HEK293 (cell line): ENCODE results near the gene RFPL2.

Source experiments
- CTCF ChIA-PET: fragments of 350-600 bp; formaldehyde crosslinking; extraction: SDS; loops from one replicate; lab custom pipeline; 2021; ENCODE audit warnings: antibody characterized with exemption; lab: Yijun Ruan, JAX
- POLR2A ChIA-PET: fragments of 300-600 bp; formaldehyde crosslinking; extraction: SDS; loops from one replicate; lab custom pipeline; 2020; ENCODE audit warnings: antibody characterized with exemption, inconsistent platforms; lab: Yijun Ruan, JAX
- H3K27ac ChIP-seq: fragments of 200-500 bp; sonication (Bioruptor generic); 2 replicates; pipeline ENCODE4 v1.5.1; 2014; ENCODE audit warnings: low read depth, low read length, control low read depth, inconsistent platforms; ENCODE audit errors: extremely low read depth
- H3K36me3 ChIP-seq, 2 experiments: fragments of 200-500 bp in 1 of 2; sonication (Bioruptor generic) in 1 of 2; 1 replicate in 1 of 2; 2 replicates in 1 of 2; pipeline ENCODE4 v1.5.1; 2014 to 2017; ENCODE audit warnings: inconsistent platforms in 2 of 2, low read length in 2 of 2; ENCODE audit not compliant: control insufficient read depth in 2 of 2, insufficient read depth in 1 of 2
- H3K4me1 ChIP-seq: fragments of 200-500 bp; sonication (Bioruptor generic); 2 replicates; pipeline ENCODE4 v1.5.1; 2014; ENCODE audit warnings: mild to moderate bottlenecking, low read length, inconsistent platforms; ENCODE audit not compliant: control insufficient read depth, insufficient read depth
- H3K4me3 ChIP-seq: 2 replicates; pipeline ENCODE4 v1.5.1; 2011; ENCODE audit warnings: low read depth, mild to moderate bottlenecking, control low read depth, low read length, moderate library complexity
- H3K9me3 ChIP-seq: fragments of 200-500 bp; sonication (Bioruptor generic); 2 replicates; pipeline ENCODE4 v1.5.1; 2014; ENCODE audit warnings: low read depth, low read length, inconsistent platforms; ENCODE audit not compliant: control insufficient read depth, insufficient read depth
- KLF1 ChIP-seq: fragments of 450-650 bp; formaldehyde crosslinking; IDR thresholded peaks from 2 replicates; pipeline ENCODE4 v1.5.1; 2016; ENCODE audit warnings: missing biosample characterization, missing genetic modification characterization
- MEIS1 ChIP-seq: sonication (generic); formaldehyde crosslinking; IDR thresholded peaks from 2 replicates; pipeline ENCODE4 v1.8.1; 2022; ENCODE audit warnings: missing genetic modification reagents, mild to moderate bottlenecking, borderline replicate concordance
- OSR2 ChIP-seq: fragments of 450-650 bp; formaldehyde crosslinking; IDR thresholded peaks from 2 replicates; pipeline ENCODE4 v1.5.1; 2016; ENCODE audit warnings: missing biosample characterization, missing genetic modification characterization
- TRIM28 ChIP-seq: IDR thresholded peaks from 2 replicates; pipeline ENCODE4 v1.6.1; 2011; ENCODE audit warnings: low read length, control low read depth, borderline replicate concordance
- ZBTB7A ChIP-seq: fragments of 450-650 bp; formaldehyde crosslinking; IDR thresholded peaks from 2 replicates; pipeline ENCODE4 v1.5.1; 2016; ENCODE audit warnings: low read depth, missing biosample characterization, missing genetic modification characterization
- ZFHX2 ChIP-seq: fragments of 450-650 bp; formaldehyde crosslinking; conservative IDR thresholded peaks from 2 replicates; pipeline ENCODE4 v1.5.1; 2016; ENCODE audit warnings: missing biosample characterization, missing genetic modification characterization
- ZNF10 ChIP-seq: fragments of 450-650 bp; formaldehyde crosslinking; IDR thresholded peaks from 2 replicates; pipeline ENCODE4 v1.5.1; 2017; ENCODE audit warnings: missing biosample characterization, missing genetic modification characterization
- ZNF133 ChIP-seq: fragments of 450-650 bp; formaldehyde crosslinking; IDR thresholded peaks from 2 replicates; pipeline ENCODE4 v1.5.1; 2016; ENCODE audit warnings: missing biosample characterization, missing genetic modification characterization
- ZNF140 ChIP-seq: fragments of 450-650 bp; formaldehyde crosslinking; IDR thresholded peaks from 2 replicates; pipeline ENCODE4 v1.5.1; 2016; ENCODE audit warnings: missing biosample characterization, missing genetic modification characterization
- ZNF169 ChIP-seq: fragments of 450-650 bp; formaldehyde crosslinking; IDR thresholded peaks from 2 replicates; pipeline ENCODE4 v1.5.1; 2016; ENCODE audit warnings: missing biosample characterization, missing genetic modification characterization
- ZNF175 ChIP-seq: fragments of 450-650 bp; formaldehyde crosslinking; IDR thresholded peaks from 2 replicates; pipeline ENCODE4 v1.5.1; 2016; ENCODE audit warnings: missing biosample characterization, missing genetic modification characterization
- ZNF239 ChIP-seq: fragments of 450-650 bp; formaldehyde crosslinking; IDR thresholded peaks from 2 replicates; pipeline ENCODE4 v1.5.1; 2016; ENCODE audit warnings: missing biosample characterization, missing genetic modification characterization
- ZNF354C ChIP-seq: fragments of 450-650 bp; formaldehyde crosslinking; IDR thresholded peaks from 2 replicates; pipeline ENCODE4 v1.5.1; 2016; ENCODE audit warnings: missing biosample characterization, missing genetic modification characterization, low read depth, borderline replicate concordance
- ZNF555 ChIP-seq: fragments of 450-650 bp; formaldehyde crosslinking; conservative IDR thresholded peaks from 2 replicates; pipeline ENCODE4 v1.5.1; 2017; ENCODE audit warnings: missing biosample characterization, mild to moderate bottlenecking, missing genetic modification characterization, inconsistent platforms
- ZNF558 ChIP-seq: fragments of 450-650 bp; formaldehyde crosslinking; IDR thresholded peaks from 2 replicates; pipeline ENCODE4 v1.5.1; 2016; ENCODE audit warnings: missing biosample characterization, missing genetic modification characterization
- ZNF585B ChIP-seq: fragments of 450-650 bp; formaldehyde crosslinking; IDR thresholded peaks from 2 replicates; pipeline ENCODE4 v1.5.1; 2016; ENCODE audit warnings: missing biosample characterization, missing genetic modification characterization
- ZNF629 ChIP-seq: fragments of 450-650 bp; formaldehyde crosslinking; IDR thresholded peaks from 2 replicates; pipeline ENCODE4 v1.5.1; 2017; ENCODE audit warnings: missing biosample characterization, missing genetic modification characterization
- ZNF664 ChIP-seq: fragments of 450-650 bp; formaldehyde crosslinking; IDR thresholded peaks from 2 replicates; pipeline ENCODE4 v1.5.1; 2016; ENCODE audit warnings: missing biosample characterization, missing genetic modification characterization
- ZNF670 ChIP-seq: fragments of 450-650 bp; formaldehyde crosslinking; IDR thresholded peaks from 2 replicates; pipeline ENCODE4 v1.5.1; 2016; ENCODE audit warnings: missing biosample characterization, missing genetic modification characterization, low read depth
- ZNF701 ChIP-seq: fragments of 450-650 bp; formaldehyde crosslinking; IDR thresholded peaks from 2 replicates; pipeline ENCODE4 v1.5.1; 2016; ENCODE audit warnings: missing biosample characterization, missing genetic modification characterization
- ZNF830 ChIP-seq: fragments of 450-650 bp; IDR thresholded peaks from 2 replicates; pipeline ENCODE4 v1.5.0; 2018; ENCODE audit warnings: missing biosample characterization, missing genetic modification characterization, low read depth, mild to moderate bottlenecking, moderate library complexity
- ZNF837 ChIP-seq: fragments of 450-650 bp; formaldehyde crosslinking; IDR thresholded peaks from 2 replicates; pipeline ENCODE4 v1.5.1; 2016; ENCODE audit warnings: missing biosample characterization, missing genetic modification characterization
- TF ChIP-seq, protein P1 (sequence below): fragments of 450-650 bp; formaldehyde crosslinking; IDR thresholded peaks from 2 replicates; pipeline ENCODE4 v1.5.1; 2017; ENCODE audit warnings: missing biosample characterization, missing genetic modification characterization
- TF ChIP-seq, protein P2 (sequence below): fragments of 450-650 bp; formaldehyde crosslinking; conservative IDR thresholded peaks from 2 replicates; pipeline ENCODE4 v1.5.1; 2016; ENCODE audit warnings: low read depth, missing biosample characterization, missing genetic modification characterization
- TF ChIP-seq, protein P3 (sequence below): fragments of 450-650 bp; IDR thresholded peaks from 2 replicates; pipeline ENCODE4 v1.5.1; 2018; ENCODE audit warnings: missing biosample characterization, mild to moderate bottlenecking, missing genetic modification characterization
- TF ChIP-seq, protein P4 (sequence below): fragments of 450-650 bp; formaldehyde crosslinking; IDR thresholded peaks from 2 replicates; pipeline ENCODE4 v1.5.1; 2016; ENCODE audit warnings: missing biosample characterization, missing genetic modification characterization
- TF ChIP-seq, protein P5 (sequence below): fragments of 450-650 bp; formaldehyde crosslinking; IDR thresholded peaks from 2 replicates; pipeline ENCODE4 v1.5.1; 2016; ENCODE audit warnings: missing biosample characterization, missing genetic modification characterization

Gene RFPL2

DNA sequence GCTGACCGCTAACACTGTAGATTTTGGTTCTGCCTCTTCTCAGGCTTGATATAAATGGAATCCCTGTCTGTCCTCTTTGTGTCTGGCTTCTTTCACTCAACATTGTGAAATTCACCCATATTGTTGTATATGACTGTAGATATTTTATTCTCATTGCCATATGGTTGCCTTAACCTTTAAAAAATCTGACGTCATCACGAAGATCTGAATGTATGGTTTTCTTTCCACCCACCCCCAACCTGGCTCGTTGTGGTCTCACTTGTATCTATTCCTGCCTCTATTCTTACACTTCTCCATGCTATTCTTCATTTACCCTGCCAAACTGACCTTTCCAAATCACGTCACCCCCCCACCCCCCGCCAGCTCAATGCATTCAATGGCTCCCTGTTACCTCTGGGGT lies 23.8 kb downstream of the RFPL2 start:
- ChIA-PET POLR2A (no interaction called here), CTCF (no interaction called here)
- Histone ChIP-seq H3K36me3 (no peaks in the 10 kb centered on the region), H3K4me1 (no peaks in the 10 kb centered on the region), H3K4me3 (no peak overlapping the region), H3K9me3 (no peaks in the 10 kb centered on the region), H3K27ac (no peak overlapping the region)
- TF ChIP-seq ZBTB7A (tag by site-specific recombination) (no peak), ZNF830 (tag by site-specific recombination) (no peak), ZFHX2 (no peak), ZNF585B (tag by site-specific recombination) (no peak), ZNF169 (tag by site-specific recombination) (no peak), ZNF629 (no peak), ZNF837 (tag by site-specific recombination) (no peak), ZNF555 (tag by site-specific recombination) (no peak), ZNF354C (tag by site-specific recombination) (no peak), MEIS1 (CRISPR knock-in tag) (no peak), ZNF701 (tag by site-specific recombination) (no peak), ZNF10 (no peak), ZNF670 (no peak), KLF1 (tag by site-specific recombination) (no peak), ZNF175 (tag by site-specific recombination) (no peak), ZNF239 (tag by site-specific recombination) (no peak), ZNF558 (tag by site-specific recombination) (no peak), OSR2 (no peak)
- TF ChIP-seq, protein P1, sequence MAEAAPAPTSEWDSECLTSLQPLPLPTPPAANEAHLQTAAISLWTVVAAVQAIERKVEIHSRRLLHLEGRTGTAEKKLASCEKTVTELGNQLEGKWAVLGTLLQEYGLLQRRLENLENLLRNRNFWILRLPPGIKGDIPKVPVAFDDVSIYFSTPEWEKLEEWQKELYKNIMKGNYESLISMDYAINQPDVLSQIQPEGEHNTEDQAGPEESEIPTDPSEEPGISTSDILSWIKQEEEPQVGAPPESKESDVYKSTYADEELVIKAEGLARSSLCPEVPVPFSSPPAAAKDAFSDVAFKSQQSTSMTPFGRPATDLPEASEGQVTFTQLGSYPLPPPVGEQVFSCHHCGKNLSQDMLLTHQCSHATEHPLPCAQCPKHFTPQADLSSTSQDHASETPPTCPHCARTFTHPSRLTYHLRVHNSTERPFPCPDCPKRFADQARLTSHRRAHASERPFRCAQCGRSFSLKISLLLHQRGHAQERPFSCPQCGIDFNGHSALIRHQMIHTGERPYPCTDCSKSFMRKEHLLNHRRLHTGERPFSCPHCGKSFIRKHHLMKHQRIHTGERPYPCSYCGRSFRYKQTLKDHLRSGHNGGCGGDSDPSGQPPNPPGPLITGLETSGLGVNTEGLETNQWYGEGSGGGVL: no peak
- TF ChIP-seq, protein P2, sequence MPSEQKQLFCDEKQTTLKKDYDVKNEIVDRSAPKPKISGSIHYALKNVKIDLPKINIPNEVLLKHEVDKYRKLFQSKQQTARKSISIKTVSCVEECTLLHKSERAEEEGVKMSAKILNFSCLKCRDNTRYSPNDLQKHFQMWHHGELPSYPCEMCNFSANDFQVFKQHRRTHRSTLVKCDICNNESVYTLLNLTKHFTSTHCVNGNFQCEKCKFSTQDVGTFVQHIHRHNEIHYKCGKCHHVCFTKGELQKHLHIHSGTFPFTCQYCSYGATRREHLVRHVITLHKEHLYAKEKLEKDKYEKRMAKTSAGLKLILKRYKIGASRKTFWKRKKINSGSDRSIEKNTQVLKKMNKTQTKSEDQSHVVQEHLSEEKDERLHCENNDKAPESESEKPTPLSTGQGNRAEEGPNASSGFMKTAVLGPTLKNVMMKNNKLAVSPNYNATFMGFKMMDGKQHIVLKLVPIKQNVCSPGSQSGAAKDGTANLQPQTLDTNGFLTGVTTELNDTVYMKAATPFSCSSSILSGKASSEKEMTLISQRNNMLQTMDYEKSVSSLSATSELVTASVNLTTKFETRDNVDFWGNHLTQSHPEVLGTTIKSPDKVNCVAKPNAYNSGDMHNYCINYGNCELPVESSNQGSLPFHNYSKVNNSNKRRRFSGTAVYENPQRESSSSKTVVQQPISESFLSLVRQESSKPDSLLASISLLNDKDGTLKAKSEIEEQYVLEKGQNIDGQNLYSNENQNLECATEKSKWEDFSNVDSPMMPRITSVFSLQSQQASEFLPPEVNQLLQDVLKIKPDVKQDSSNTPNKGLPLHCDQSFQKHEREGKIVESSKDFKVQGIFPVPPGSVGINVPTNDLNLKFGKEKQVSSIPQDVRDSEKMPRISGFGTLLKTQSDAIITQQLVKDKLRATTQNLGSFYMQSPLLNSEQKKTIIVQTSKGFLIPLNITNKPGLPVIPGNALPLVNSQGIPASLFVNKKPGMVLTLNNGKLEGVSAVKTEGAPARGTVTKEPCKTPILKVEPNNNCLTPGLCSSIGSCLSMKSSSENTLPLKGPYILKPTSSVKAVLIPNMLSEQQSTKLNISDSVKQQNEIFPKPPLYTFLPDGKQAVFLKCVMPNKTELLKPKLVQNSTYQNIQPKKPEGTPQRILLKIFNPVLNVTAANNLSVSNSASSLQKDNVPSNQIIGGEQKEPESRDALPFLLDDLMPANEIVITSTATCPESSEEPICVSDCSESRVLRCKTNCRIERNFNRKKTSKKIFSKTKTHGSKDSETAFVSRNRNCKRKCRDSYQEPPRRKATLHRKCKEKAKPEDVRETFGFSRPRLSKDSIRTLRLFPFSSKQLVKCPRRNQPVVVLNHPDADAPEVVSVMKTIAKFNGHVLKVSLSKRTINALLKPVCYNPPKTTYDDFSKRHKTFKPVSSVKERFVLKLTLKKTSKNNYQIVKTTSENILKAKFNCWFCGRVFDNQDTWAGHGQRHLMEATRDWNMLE (tag by site-specific recombination): no peak

DNA sequence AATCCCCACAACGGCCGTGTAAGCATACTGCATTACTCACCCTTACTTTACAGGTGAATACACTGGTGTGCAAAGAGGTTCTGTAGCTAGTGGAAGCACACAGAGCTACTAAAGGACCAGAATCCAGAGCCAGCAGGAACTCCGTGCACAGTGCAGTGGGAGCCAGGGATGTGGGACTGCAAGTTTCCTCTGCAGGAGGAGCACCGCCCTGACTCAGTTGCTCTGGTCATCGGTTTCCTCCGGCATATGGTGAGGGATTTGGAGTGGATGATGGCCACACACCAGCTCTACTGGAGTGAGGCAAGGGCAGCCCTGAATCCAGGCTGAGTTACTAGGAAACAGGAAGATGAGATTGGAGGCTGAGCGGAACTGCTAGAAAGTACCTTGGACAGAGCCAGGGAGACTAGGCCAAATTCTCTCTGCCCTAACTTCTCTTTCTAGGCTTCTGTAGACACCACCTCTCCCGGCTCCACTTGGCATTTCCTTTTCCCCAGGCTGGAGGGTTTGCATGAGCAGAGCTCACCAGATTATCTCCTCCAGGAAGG lies 27.6 kb downstream of the RFPL2 start:
- ChIA-PET POLR2A (no interaction called here), CTCF (interaction anchor here (1.4 kb wide), 1 partner anchor 35 kb away, joined by 4 read pairs; no protein-coding TSS in a partner anchor)
- Histone ChIP-seq H3K9me3 (no peaks in the 10 kb centered on the region), H3K4me3 (no peak overlapping the region), H3K4me1 (no peaks in the 10 kb centered on the region), H3K36me3 (no peaks in the 10 kb centered on the region), H3K27ac (no peak overlapping the region)
- TF ChIP-seq, protein P3, sequence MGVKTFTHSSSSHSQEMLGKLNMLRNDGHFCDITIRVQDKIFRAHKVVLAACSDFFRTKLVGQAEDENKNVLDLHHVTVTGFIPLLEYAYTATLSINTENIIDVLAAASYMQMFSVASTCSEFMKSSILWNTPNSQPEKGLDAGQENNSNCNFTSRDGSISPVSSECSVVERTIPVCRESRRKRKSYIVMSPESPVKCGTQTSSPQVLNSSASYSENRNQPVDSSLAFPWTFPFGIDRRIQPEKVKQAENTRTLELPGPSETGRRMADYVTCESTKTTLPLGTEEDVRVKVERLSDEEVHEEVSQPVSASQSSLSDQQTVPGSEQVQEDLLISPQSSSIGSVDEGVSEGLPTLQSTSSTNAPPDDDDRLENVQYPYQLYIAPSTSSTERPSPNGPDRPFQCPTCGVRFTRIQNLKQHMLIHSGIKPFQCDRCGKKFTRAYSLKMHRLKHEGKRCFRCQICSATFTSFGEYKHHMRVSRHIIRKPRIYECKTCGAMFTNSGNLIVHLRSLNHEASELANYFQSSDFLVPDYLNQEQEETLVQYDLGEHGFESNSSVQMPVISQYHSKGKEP (tag by site-specific recombination): no peak
- TF ChIP-seq, protein P4, sequence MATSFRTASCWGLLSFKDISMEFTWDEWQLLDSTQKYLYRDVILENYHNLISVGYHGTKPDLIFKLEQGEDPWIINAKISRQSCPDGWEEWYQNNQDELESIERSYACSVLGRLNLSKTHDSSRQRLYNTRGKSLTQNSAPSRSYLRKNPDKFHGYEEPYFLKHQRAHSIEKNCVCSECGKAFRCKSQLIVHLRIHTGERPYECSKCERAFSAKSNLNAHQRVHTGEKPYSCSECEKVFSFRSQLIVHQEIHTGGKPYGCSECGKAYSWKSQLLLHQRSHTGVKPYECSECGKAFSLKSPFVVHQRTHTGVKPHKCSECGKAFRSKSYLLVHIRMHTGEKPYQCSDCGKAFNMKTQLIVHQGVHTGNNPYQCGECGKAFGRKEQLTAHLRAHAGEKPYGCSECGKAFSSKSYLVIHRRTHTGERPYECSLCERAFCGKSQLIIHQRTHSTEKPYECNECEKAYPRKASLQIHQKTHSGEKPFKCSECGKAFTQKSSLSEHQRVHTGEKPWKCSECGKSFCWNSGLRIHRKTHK (tag by site-specific recombination): no peak
- TF ChIP-seq, protein P5, sequence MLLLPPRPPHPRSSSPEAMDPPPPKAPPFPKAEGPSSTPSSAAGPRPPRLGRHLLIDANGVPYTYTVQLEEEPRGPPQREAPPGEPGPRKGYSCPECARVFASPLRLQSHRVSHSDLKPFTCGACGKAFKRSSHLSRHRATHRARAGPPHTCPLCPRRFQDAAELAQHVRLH (tag by site-specific recombination): no peak
- TF ChIP-seq ZNF664 (tag by site-specific recombination): no peak
- TF ChIP-seq TRIM28: no peak
- no peak for TF ChIP-seq ZNF133 (tag by site-specific recombination)
- TF ChIP-seq ZNF140 (tag by site-specific recombination): peak; percentile 55; the same call in 1 of the 2 replicates
